ENCODE results near the gene THRAP3.

Gene THRAP3

DNA sequence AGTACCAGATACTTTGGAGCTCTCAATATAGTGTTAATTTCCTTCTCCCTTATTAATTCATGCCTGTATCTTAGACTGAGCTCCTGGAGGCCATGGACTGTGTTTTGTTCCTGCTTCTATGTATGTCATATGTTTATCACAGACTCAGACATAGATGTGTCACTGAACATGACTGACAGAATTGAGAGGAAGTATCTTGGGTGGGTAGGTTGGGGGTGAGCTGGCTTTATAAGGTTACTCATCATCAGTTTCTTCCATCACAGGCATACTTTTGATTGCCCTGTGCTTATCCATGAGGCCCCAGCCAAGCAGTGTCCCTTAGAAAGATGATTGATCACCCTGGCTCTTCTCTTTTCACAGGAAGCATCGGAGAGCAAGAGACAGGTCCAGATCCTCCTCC is 76.3 kb downstream of the THRAP3 start:
- ChIA-PET CTCF (interaction anchor here (0.6 to 7.5 kb wide), 41 partner anchors 8 to 205 kb away, joined by 3 to 126 read pairs (median 4); partner anchors contain the start of genes LSM10 and TRAPPC3), POLR2A (interaction anchor here (0.7 to 1.4 kb wide), 3 partner anchors 9 to 151 kb away, joined by 3 to 5 read pairs (median 4); partner anchors contain the start of gene TRAPPC3)
- TF ChIP-seq, protein P1, sequence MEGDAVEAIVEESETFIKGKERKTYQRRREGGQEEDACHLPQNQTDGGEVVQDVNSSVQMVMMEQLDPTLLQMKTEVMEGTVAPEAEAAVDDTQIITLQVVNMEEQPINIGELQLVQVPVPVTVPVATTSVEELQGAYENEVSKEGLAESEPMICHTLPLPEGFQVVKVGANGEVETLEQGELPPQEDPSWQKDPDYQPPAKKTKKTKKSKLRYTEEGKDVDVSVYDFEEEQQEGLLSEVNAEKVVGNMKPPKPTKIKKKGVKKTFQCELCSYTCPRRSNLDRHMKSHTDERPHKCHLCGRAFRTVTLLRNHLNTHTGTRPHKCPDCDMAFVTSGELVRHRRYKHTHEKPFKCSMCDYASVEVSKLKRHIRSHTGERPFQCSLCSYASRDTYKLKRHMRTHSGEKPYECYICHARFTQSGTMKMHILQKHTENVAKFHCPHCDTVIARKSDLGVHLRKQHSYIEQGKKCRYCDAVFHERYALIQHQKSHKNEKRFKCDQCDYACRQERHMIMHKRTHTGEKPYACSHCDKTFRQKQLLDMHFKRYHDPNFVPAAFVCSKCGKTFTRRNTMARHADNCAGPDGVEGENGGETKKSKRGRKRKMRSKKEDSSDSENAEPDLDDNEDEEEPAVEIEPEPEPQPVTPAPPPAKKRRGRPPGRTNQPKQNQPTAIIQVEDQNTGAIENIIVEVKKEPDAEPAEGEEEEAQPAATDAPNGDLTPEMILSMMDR (IDR thresholded peaks at IDR 0.05; ENCODE audit: insufficient read depth, low read length, missing control alignments): no peak
- no peak overlapping the region for H3K4me3 ChIP-seq (ENCODE audit: low read depth, low read length)
- DNase-seq (ENCODE audit: low read depth, low spot score): no peak

DNA sequence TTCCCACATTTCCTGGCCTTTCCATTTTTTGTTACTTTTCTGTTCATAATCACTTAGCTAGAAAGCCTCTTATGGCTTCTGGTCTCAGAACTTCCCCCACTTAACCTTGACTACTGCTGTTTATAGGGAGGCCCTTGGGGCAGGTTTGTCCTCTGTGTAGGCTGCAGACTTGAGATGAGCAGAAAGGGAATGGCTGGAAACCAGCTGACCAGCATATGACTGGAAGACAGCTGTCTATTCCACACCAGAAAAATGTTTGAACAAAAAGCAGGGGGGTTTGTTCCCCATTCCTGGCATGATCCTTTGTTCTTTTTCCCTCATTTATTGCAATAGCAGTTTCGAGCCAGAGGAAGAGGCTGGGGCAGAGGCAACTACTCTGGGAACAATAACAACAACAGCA is 77.0 kb downstream of the THRAP3 start:
- TF ChIP-seq, protein P1 (IDR thresholded peaks at IDR 0.05; ENCODE audit: insufficient read depth, low read length, missing control alignments): no peak
- no peak for DNase-seq (ENCODE audit: low read depth, low spot score)
- no peak overlapping the region for H3K4me3 ChIP-seq (ENCODE audit: low read depth, low read length)
- POLR2A ChIA-PET: no interaction called here
- CTCF ChIA-PET: interaction anchor here (1.0 to 7.5 kb wide), 9 partner anchors 9 to 167 kb away, joined by 3 to 126 read pairs (median 5); partner anchors contain the start of gene TRAPPC3

DNA sequence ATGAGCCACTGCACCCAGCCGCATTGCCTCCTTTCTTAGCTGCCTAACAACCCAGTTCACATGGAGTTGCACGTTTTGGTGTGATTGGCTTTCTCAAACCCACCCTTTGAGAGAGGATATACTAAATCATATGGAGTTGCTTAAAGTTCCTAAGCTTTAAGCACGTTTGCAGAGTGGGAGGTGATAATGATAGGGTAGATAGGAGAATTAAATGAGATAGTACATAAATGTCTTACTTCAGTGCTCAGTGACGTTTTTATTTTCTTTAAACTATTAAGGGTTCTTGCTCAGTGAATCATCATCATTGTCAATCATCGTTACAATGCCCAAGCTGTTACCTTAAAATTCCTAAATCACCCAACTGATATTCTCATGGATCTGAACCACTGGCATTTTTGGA is 79.0 kb downstream of the THRAP3 start:
- H3K4me3 ChIP-seq (ENCODE audit: low read depth, low read length): no peak overlapping the region
- TF ChIP-seq, protein P1 (IDR thresholded peaks at IDR 0.05; ENCODE audit: insufficient read depth, low read length, missing control alignments): no peak
- CTCF ChIA-PET: interaction anchor here (1.3 to 7.5 kb wide), 4 partner anchors 10 to 203 kb away, joined by 3 to 126 read pairs (median 8); no protein-coding TSS in a partner anchor
- POLR2A ChIA-PET: no interaction called here
- DNase-seq (ENCODE audit: low read depth, low spot score): no peak

DNA sequence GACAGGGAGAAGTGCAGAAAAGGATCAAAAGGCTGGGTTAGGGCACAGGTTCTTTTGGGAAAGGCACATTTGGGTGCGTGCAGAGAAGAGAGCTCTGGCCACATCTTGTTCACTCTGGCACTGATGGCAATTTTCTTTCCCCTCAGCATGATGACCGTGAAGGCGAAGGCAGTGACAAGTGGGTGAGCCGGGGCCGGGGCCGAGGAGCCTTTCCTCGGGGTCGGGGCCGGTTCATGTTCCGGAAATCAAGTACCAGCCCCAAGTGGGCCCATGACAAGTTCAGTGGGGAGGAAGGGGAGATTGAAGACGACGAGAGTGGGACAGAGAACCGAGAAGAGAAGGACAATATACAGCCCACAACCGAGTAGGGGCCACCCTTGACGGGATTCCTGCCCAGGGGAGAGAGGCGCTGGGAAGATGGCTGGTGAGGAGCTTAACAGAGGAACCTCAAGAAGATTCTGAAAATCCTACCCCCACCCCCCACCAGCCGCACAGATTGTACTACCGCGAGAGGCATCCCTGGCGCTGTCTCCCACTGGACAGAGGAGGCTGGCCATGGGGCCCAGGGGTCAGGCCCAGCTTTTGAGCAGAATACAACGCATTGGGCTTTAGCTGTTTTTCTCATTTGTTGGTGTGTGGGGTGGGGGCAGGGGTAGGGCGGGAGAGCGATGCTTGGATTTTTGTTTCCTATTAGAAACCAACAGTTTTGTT is 79.6 kb downstream of the THRAP3 start:
- ChIA-PET POLR2A (no interaction called here), CTCF (interaction anchor here (0.8 to 7.5 kb wide), 5 partner anchors 10 to 154 kb away, joined by 3 to 126 read pairs (median 8); no protein-coding TSS in a partner anchor)
- no peak overlapping the region for H3K4me3 ChIP-seq (ENCODE audit: low read depth, low read length)
- no peak for DNase-seq (ENCODE audit: low read depth, low spot score)
- TF ChIP-seq, protein P1 (IDR thresholded peaks at IDR 0.05; ENCODE audit: insufficient read depth, low read length, missing control alignments): no peak

DNA sequence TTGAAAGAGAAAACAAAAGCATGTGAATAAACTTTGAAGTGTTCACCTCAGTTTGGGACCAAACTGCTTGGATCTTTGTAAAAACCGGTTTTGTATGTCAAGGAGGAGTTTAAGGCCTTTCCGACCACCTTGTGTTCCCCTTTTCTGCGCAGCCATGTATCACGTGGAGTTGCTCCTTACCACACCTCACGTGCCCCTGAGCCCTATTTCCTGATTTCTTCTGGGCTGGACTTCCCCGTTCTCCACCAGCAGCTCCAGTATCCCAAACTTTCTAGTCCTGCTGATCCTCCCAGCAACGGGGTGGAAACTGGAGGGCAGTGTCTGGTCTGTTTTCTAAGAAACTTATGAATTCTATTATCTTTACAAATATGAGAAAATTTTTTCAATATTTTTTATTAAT is 80.3 kb downstream of the THRAP3 start:
- TF ChIP-seq, protein P1 (IDR thresholded peaks at IDR 0.05; ENCODE audit: insufficient read depth, low read length, missing control alignments): no peak
- H3K4me3 ChIP-seq (ENCODE audit: low read depth, low read length): no peak overlapping the region
- ChIA-PET POLR2A (no interaction called here), CTCF (interaction anchor here (0.8 to 7.5 kb wide), 3 partner anchors 16 to 155 kb away, joined by 3 to 126 read pairs (median 8); no protein-coding TSS in a partner anchor)
- DNase-seq (ENCODE audit: low read depth, low spot score): no peak
